ENCODE results near the gene MLF2. TPM values are rescaled to one million over a fixed set of nuclear protein-coding genes. Genes with fewer than 3 reads are reported as not detected.
A peak's percentile ranks its signal among the peaks of the same experiment; 100 is the strongest.

The MLF2 gene
- total and polyA plus RNA-seq, 2 of the 13 experiments (the other 11 are each of a cell fraction or from before 2014, with no cell fraction given): 88.1 to 167 TPM

- no peak for TF ChIP-seq ZNF800 (CRISPR knock-in tag; IDR thresholded peaks at IDR 0.05)
- TF ChIP-seq ZIK1 (CRISPR knock-in tag; IDR thresholded peaks at IDR 0.05; ENCODE audit: borderline replicate concordance, low read depth): no peak; the same call in 1 of the 2 replicates
- TF ChIP-seq PRDM15 (CRISPR knock-in tag; IDR thresholded peaks at IDR 0.05): peak; percentile 42; the same call in 1 of the 2 replicates
- TF ChIP-seq ZBTB21 (CRISPR knock-in tag; IDR thresholded peaks at IDR 0.05): no peak
- TF ChIP-seq ZNF605 (CRISPR knock-in tag; IDR thresholded peaks at IDR 0.05): peak; percentile 31; the same call in 1 of the 2 replicates
- no peak for TF ChIP-seq PAX8 (CRISPR knock-in tag; IDR thresholded peaks at IDR 0.05; ENCODE audit: borderline replicate concordance)
- TF ChIP-seq ZNF772 (CRISPR knock-in tag; IDR thresholded peaks at IDR 0.05): no peak
- TF ChIP-seq ZBTB14 (CRISPR knock-in tag; IDR thresholded peaks at IDR 0.05): no peak
- 0 out of 2 replicates have a peak, but pooled peaks have one; percentile 27 for TF ChIP-seq FOXJ3 (CRISPR knock-in tag; IDR thresholded peaks at IDR 0.05; ENCODE audit: borderline replicate concordance)
- TF ChIP-seq HMGA1 (CRISPR knock-in tag; conservative IDR thresholded peaks at IDR 0.05): no peak
- TF ChIP-seq ZFP36 (IDR thresholded peaks at IDR 0.05; ENCODE audit: borderline replicate concordance, low read depth, low read length, partially characterized antibody): no peak
- TF ChIP-seq ETV5 (CRISPR knock-in tag; IDR thresholded peaks at IDR 0.05; ENCODE audit: borderline replicate concordance): no peak; the same call in 1 of the 2 replicates
- TF ChIP-seq ZNF30 (CRISPR knock-in tag; IDR thresholded peaks at IDR 0.05): no peak
- TF ChIP-seq ZSCAN12 (CRISPR knock-in tag; IDR thresholded peaks at IDR 0.05): no peak
- 0 out of 2 replicates have a peak, but pooled peaks have one; percentile 34 for TF ChIP-seq SOX13 (IDR thresholded peaks at IDR 0.05)
- TF ChIP-seq SOX13 (CRISPR knock-in tag; conservative IDR thresholded peaks at IDR 0.05 in 1 of 2, IDR thresholded peaks at IDR 0.05 in 1 of 2): 0 out of 4 replicates have a peak, but pooled peaks of 1 of the 2 experiments have one; percentile 23
- 0 out of 2 replicates have a peak, but pooled peaks have one; percentile 54 for TF ChIP-seq ZNF878 (CRISPR knock-in tag; IDR thresholded peaks at IDR 0.05)
These were observed 14.7 kb upstream of the MLF2 start (continued) for GRCh38 chr12:6767353-6768319.
